IMR-90 (cell line): ENCODE results near the gene OSBP2. TPM values are rescaled to one million over a fixed set of nuclear protein-coding genes. Genes with fewer than 3 reads are reported as not detected.

Source experiments
- ATAC-seq: fragments of 200-7000 bp; cut with Tn5 transposase; 2 replicates; pipeline ENCODE4 v1.9.1; 2020; ENCODE audit warnings: low read depth, mild to moderate bottlenecking, moderate library complexity
- BruUV-seq: library from RNA; stranded (reverse); fragments of 400-500 nt; replicated peaks from 2 replicates; lab custom pipeline; 2021; lab: Mats Ljungman, UMichigan
- CTCF ChIA-PET: fragments of 300-600 bp; formaldehyde crosslinking; extraction: SDS; loops from one replicate; lab custom pipeline; 2021; ENCODE audit warnings: antibody characterized with exemption; lab: Yijun Ruan, JAX
- POLR2A ChIA-PET: fragments of 300-600 bp; sonication (Branson Sonifier 250); formaldehyde crosslinking; loops from one replicate; lab custom pipeline; 2022; ENCODE audit warnings: antibody characterized with exemption; ENCODE audit not compliant: unreplicated experiment; lab: Charles Lee
- DNase-seq: peaks from one replicate; pipeline ENCODE4 v3.0.0; 2013
- H2AFZ ChIP-seq: replicated peaks from 2 replicates; pipeline ENCODE3; 2013; ENCODE audit warnings: low read length, mild to moderate bottlenecking; ENCODE audit not compliant: poor library complexity
- H2AK5ac ChIP-seq: 2 replicates; pipeline ENCODE4 v1.6.1; 2013; ENCODE audit warnings: low read depth, low read length, inconsistent platforms
- H2AK9ac ChIP-seq: replicated peaks from 2 replicates; pipeline ENCODE3; 2013; ENCODE audit warnings: mild to moderate bottlenecking, low read depth, low read length, moderate library complexity; ENCODE audit not compliant: poor library complexity
- H2BK120ac ChIP-seq: 2 replicates; pipeline ENCODE4 v1.6.1; 2013; ENCODE audit warnings: low read depth, low read length, inconsistent platforms
- H2BK15ac ChIP-seq: 3 replicates; pipeline ENCODE4 v1.6.1; 2013; ENCODE audit warnings: low read depth, low read length, inconsistent platforms
- H2BK20ac ChIP-seq: 2 replicates; pipeline ENCODE4 v1.6.1; 2013; ENCODE audit warnings: low read depth, mild to moderate bottlenecking, inconsistent platforms, low read length, moderate library complexity
- H2BK5ac ChIP-seq: 2 replicates; pipeline ENCODE4 v1.6.1; 2013; ENCODE audit warnings: mild to moderate bottlenecking, low read depth, low read length, inconsistent platforms; ENCODE audit not compliant: poor library complexity, severe bottlenecking
- H3K14ac ChIP-seq: replicated peaks from 2 replicates; pipeline ENCODE4 v1.6.1; 2013; ENCODE audit warnings: low read depth, low read length, inconsistent platforms
- H3K18ac ChIP-seq: 2 replicates; pipeline ENCODE4 v1.6.1; 2013; ENCODE audit warnings: low read depth, low read length, control low read depth
- H3K23ac ChIP-seq: 2 replicates; pipeline ENCODE4 v1.6.1; 2013; ENCODE audit warnings: low read depth, low read length, inconsistent platforms
- H3K27ac ChIP-seq: 2 replicates; pipeline ENCODE4 v1.5.1; 2013; ENCODE audit warnings: mild to moderate bottlenecking, control low read depth, low read length; ENCODE audit not compliant: insufficient read depth
- H3K27me3 ChIP-seq: 2 replicates; pipeline ENCODE4 v1.6.1; 2013; ENCODE audit warnings: low read length; ENCODE audit not compliant: control insufficient read depth, insufficient read depth
- H3K36me3 ChIP-seq: 2 replicates; pipeline ENCODE4 v1.6.1; 2013; ENCODE audit warnings: low read length, mixed read lengths; ENCODE audit not compliant: control insufficient read depth, insufficient read depth
- H3K4ac ChIP-seq: 2 replicates; pipeline ENCODE4 v1.6.1; 2013; ENCODE audit warnings: low read depth, low read length, inconsistent platforms
- H3K4me1 ChIP-seq: 2 replicates; pipeline ENCODE4 v1.6.1; 2013; ENCODE audit warnings: low read length, mixed read lengths; ENCODE audit not compliant: control insufficient read depth, insufficient read depth
- H3K4me2 ChIP-seq: 2 replicates; pipeline ENCODE4 v1.6.1; 2013; ENCODE audit warnings: low read depth, mild to moderate bottlenecking, control low read depth, low read length, moderate library complexity
- H3K4me3 ChIP-seq: 2 replicates; pipeline ENCODE4 v1.5.1; 2013; ENCODE audit warnings: low read depth, mild to moderate bottlenecking, control low read depth, low read length, moderate library complexity; ENCODE audit not compliant: insufficient read depth
- H3K56ac ChIP-seq: 2 replicates; pipeline ENCODE4 v1.6.1; 2013; ENCODE audit warnings: low read length, inconsistent platforms; ENCODE audit not compliant: insufficient read depth; ENCODE audit errors: extremely low read depth
- H3K79me1 ChIP-seq, 2 experiments: 2 replicates each; pipeline ENCODE4 v1.6.1; 2013; ENCODE audit warnings: low read length in 2 of 2, inconsistent platforms in 1 of 2, low read depth in 1 of 2
- H3K9ac ChIP-seq: 2 replicates; pipeline ENCODE4 v1.6.1; 2013; ENCODE audit warnings: low read depth, low read length, control low read depth
- H3K9me1 ChIP-seq: 2 replicates; pipeline ENCODE4 v1.6.1; 2013; ENCODE audit warnings: low read length, inconsistent platforms; ENCODE audit not compliant: insufficient read depth
- H3K9me3 ChIP-seq: 2 replicates; pipeline ENCODE4 v1.6.1; 2013; ENCODE audit warnings: low read length; ENCODE audit not compliant: control insufficient read depth, insufficient read depth
- H4K20me1 ChIP-seq: 2 replicates; pipeline ENCODE4 v1.6.1; 2013; ENCODE audit warnings: low read length, inconsistent platforms; ENCODE audit not compliant: insufficient read depth
- H4K5ac ChIP-seq: 2 replicates; pipeline ENCODE4 v1.6.1; 2013; ENCODE audit warnings: mild to moderate bottlenecking, low read depth, low read length, control low read depth
- H4K8ac ChIP-seq, 2 experiments: 2 replicates each; pipeline ENCODE4 v1.6.1; 2013; ENCODE audit warnings: low read depth in 2 of 2, low read length in 2 of 2, control low read depth in 1 of 2, inconsistent platforms in 1 of 2
- H4K91ac ChIP-seq: 2 replicates; pipeline ENCODE4 v1.6.1; 2013; ENCODE audit warnings: low read depth, low read length, inconsistent platforms; ENCODE audit not compliant: insufficient read depth
- BHLHE40 ChIP-seq: fragments of 150-350 bp; IDR thresholded peaks from 2 replicates; pipeline ENCODE4 v1.6.1; 2016; ENCODE audit warnings: mild to moderate bottlenecking, low read depth, low read length
- CHD1 ChIP-seq: IDR thresholded peaks from 2 replicates; pipeline ENCODE4 v1.6.1; 2012; ENCODE audit warnings: low read depth, low read length, improper control_type of control experiment
- CTCF ChIP-seq: conservative IDR thresholded peaks from 2 replicates; pipeline ENCODE4 v1.5.1; 2012; ENCODE audit warnings: mild to moderate bottlenecking, low read depth, low read length, improper control_type of control experiment
- ELK1 ChIP-seq: fragments of 150-350 bp; IDR thresholded peaks from 2 replicates; pipeline ENCODE4 v1.6.1; 2016; ENCODE audit warnings: low read depth, mild to moderate bottlenecking, low read length, moderate library complexity, borderline replicate concordance
- FOS ChIP-seq: fragments of 150-350 bp; IDR thresholded peaks from 2 replicates; pipeline ENCODE4 v1.6.1; 2016; ENCODE audit warnings: low read depth, low read length
- MAFK ChIP-seq: IDR thresholded peaks from 2 replicates; pipeline ENCODE4 v1.6.1; 2012; ENCODE audit warnings: low read depth, low read length, improper control_type of control experiment
- MAZ ChIP-seq: IDR thresholded peaks from 2 replicates; pipeline ENCODE4 v1.6.1; 2012; ENCODE audit warnings: low read depth, mild to moderate bottlenecking, low read length, improper control_type of control experiment, moderate library complexity, borderline replicate concordance
- MXI1 ChIP-seq: IDR thresholded peaks from 2 replicates; pipeline ENCODE4 v1.6.1; 2012; ENCODE audit warnings: low read depth, mild to moderate bottlenecking, low read length, moderate library complexity, borderline replicate concordance
- NFE2L2 ChIP-seq: fragments of 150-350 bp; IDR thresholded peaks from 2 replicates; pipeline ENCODE4 v1.6.1; 2016; ENCODE audit warnings: low read depth, mild to moderate bottlenecking, low read length
- POLR2A ChIP-seq: IDR thresholded peaks from 2 replicates; pipeline ENCODE4 v1.6.1; 2012; ENCODE audit warnings: mild to moderate bottlenecking, low read depth, low read length
- RAD21 ChIP-seq: IDR thresholded peaks from 2 replicates; pipeline ENCODE4 v1.6.1; 2012; ENCODE audit warnings: low read length, improper control_type of control experiment
- RCOR1 ChIP-seq: IDR thresholded peaks from 2 replicates; pipeline ENCODE4 v1.6.1; 2012; ENCODE audit warnings: mild to moderate bottlenecking, low read length, improper control_type of control experiment; ENCODE audit not compliant: insufficient replicate concordance
- RFX5 ChIP-seq: IDR thresholded peaks from 2 replicates; pipeline ENCODE4 v1.8.0; 2012; ENCODE audit warnings: low read depth, mild to moderate bottlenecking, low read length, moderate library complexity
- SMC3 ChIP-seq: fragments of 150-350 bp; IDR thresholded peaks from 2 replicates; pipeline ENCODE4 v1.6.1; 2016; ENCODE audit warnings: low read depth, mild to moderate bottlenecking, antibody characterized with exemption, low read length, moderate library complexity
- USF2 ChIP-seq: fragments of 150-350 bp; IDR thresholded peaks from 2 replicates; pipeline ENCODE4 v1.6.1; 2017; ENCODE audit warnings: mild to moderate bottlenecking, antibody characterized with exemption, low read length, low read depth
- WGBS, 2 experiments: methylation state at CpG; one replicate each; pipeline versions ENCODE4 v1.1.5 to v1.1.7; 2013; ENCODE audit warnings: missing lambda C conversion rate in 2 of 2; ENCODE audit not compliant: insufficient read length in 1 of 2; ENCODE audit errors: extremely low coverage in 2 of 2; 5-methylcytosine and 5-hydroxymethylcytosine counted together
- dilution Hi-C: fragments of 300-500 bp; cut with HindIII; formaldehyde crosslinking; loops from one replicate; pipeline ENCODE4 v1.14.3; 2018; ENCODE audit warnings: low sequenced_read_pairs; ENCODE audit not compliant: unreplicated experiment
- in situ Hi-C: fragments of 300-500 bp; cut with MboI; formaldehyde crosslinking; loops from 3 replicates; pipeline ENCODE4 v1.14.3; 2019; ENCODE audit warnings: low sequenced_read_pairs, inconsistent platforms, mixed read lengths
- intact Hi-C: fragments of 100-400 bp; cut with micrococcal nuclease; formaldehyde crosslinking; loops from 2 replicates; pipeline ENCODE4 v1.10.0; 2022
- polyA plus RNA-seq, 3 experiments: library from polyadenylated mRNA; depleted of rRNA; stranded (reverse); fragments of >200 nt; gene quantifications; 2 replicates each; pipeline ENCODE4 v1.2.3, GENCODE V29; 2012; ENCODE audit warnings: low replicate concordance in 1 of 3
- total RNA-seq: library from RNA; depleted of rRNA; stranded (reverse); fragments of >200 nt; gene quantifications from 2 replicates; pipeline ENCODE4 v1.2.3, GENCODE V29; 2012

OSBP2 gene
- total and polyA plus RNA-seq, 2 of the 4 experiments (the other 2 are of a cell fraction): 1.8 to 2.2 TPM

DNA sequence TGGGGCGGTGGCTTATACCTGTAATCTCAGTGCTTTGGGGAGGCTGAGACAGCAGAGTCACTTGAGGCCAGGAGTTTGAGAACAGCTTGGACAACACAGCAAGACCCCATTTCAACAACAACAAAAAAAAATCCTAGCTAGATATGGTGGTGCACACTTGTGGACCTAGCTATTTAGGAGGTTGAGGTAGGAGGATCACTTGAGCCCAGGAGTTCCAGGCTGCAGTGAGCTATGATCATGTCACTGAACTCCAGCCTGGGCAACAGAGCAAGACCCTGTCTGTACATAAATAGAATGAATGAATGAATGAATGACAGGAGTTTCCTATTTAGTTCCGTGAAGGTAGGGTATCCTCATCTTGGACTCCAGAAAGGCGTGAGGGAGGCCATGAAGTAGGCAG, 107.0 kb downstream of the OSBP2 start:
- Histone ChIP-seq H3K18ac (no peak overlapping the region), H3K9me3 (no peaks in the 10 kb centered on the region), H3K27ac (no peak overlapping the region), H3K9ac (no peak overlapping the region), H3K4me3 (no peak overlapping the region), H2BK5ac (no peak overlapping the region), H2BK15ac (no peak overlapping the region), H2BK120ac (no peak overlapping the region), H2AK9ac (no peak overlapping the region), H4K91ac (no peak overlapping the region), H4K8ac (no peak overlapping the region), H2AK5ac (no peak overlapping the region), H3K79me1 (no peaks in the 10 kb centered on the region), H3K56ac (no peak overlapping the region), H3K23ac (no peak overlapping the region), H4K5ac (no peak overlapping the region), H4K20me1 (peaks cover 20% of the 10 kb centered on the region), H2AFZ (no peak overlapping the region), H3K36me3 (no peaks in the 10 kb centered on the region), H3K27me3 (peaks cover 11% of the 10 kb centered on the region), H2BK20ac (no peak overlapping the region), H3K4me2 (no peak overlapping the region), H3K4ac (no peak overlapping the region), H3K9me1 (peaks cover 9% of the 10 kb centered on the region), H3K14ac (no peak overlapping the region), H3K4me1 (peaks cover 3% of the 10 kb centered on the region; the same call in 1 of the 2 replicates)
- POLR2A ChIA-PET: interaction anchor here (0.6 kb wide), 1 partner anchor 383 kb away, joined by 7 read pairs; no protein-coding TSS in a partner anchor
- DNase-seq: no peak
- in situ Hi-C loops: no loop called here
- intact Hi-C loops: no loop called here
- TF ChIP-seq MAFK: no peak
- TF ChIP-seq FOS: no peak
- TF ChIP-seq CHD1: no peak
- no peak for TF ChIP-seq CTCF
- TF ChIP-seq MAZ: no peak
- no peak for TF ChIP-seq USF2
- TF ChIP-seq RFX5: no peak
- no peak for TF ChIP-seq ELK1
- no peak for TF ChIP-seq SMC3
- no peak for TF ChIP-seq NFE2L2
- TF ChIP-seq MXI1: no peak
- TF ChIP-seq RCOR1: no peak
- no peak for TF ChIP-seq BHLHE40
- TF ChIP-seq RAD21: no peak
- TF ChIP-seq POLR2A: no peak
- no TSS peak for BruUV-seq
- dilution Hi-C loops: no loop called here
- CTCF ChIA-PET: no interaction called here
- no CpG with 5 or more reads among the region's 3 CpGs for WGBS, 2 experiments
- ATAC-seq: no peak
